Forelimb muscle (tissue), 1 donor: ENCODE results near the gene KIDINS220. TPM values are rescaled to one million over a fixed set of nuclear protein-coding genes. Genes with fewer than 3 reads are reported as not detected.

Source experiments
- DNase-seq: peaks from one replicate; pipeline ENCODE4 v3.0.0-alpha.2; 2013; ENCODE audit warnings: low read depth
- polyA plus RNA-seq: library from polyadenylated mRNA; unstranded; fragments of 120-200 nt; gene quantifications from one replicate; pipeline ENCODE4 v1.2.1, GENCODE V29; 2013; ENCODE audit not compliant: insufficient read length

KIDINS220 gene
- polyA plus RNA-seq, 1 donor, result 63.4 TPM

- DNase-seq, result no peak
Measured at GRCh38 chr2:8805278-8806210, 31.9 kb downstream of the KIDINS220 start.

DNA sequence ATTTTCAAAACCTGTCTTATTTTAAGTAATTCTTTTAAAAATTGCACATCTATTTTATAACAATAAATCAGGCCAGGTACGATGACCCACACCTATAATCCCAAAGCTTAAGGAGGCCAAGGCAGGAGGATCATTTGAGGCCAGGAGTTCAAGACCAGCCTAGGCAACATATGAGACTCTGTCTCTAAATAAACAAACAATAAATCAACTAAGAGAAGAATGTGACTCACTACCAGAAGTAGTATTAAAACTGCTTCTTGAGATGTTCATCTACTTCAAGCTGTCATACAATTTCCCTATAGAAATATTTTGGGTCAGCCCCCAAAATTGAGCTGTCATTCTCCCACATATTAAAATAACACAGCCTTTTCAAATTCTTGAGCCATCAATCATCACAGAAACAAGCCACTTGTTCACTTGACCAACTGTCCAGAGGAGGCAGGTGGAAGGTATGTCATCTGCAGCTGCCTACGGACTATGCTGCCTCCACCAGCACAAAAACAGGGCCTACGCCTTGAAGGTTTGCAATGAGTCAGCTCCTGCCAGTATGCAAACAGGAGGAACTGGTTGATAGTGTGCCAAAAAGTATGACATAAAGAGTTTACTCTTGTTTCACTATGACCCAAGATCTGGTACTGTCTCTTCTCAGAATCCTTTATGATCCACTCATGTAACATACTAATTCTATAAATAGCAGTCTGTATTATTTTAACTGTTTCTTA, 33.6 kb downstream of the KIDINS220 start:
- DNase-seq, result no peak

DNA sequence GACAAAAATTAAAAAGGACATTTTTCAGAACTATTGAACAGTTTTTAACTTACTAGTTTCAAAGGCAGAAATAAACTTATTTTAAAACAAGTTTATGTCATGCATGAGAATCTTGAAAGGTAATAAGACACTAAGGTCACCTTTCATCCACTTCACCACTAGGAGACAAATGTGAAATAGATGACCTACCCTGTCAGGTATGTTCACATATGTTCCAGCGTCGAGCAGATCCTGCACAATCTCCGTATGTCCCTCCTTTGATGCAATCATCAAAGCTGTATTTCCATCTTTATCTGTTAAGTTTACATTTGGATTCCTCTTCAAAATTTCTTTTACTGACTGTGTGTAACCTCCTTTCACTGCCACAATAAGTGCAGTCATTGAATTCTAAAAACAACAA, 34.7 kb downstream of the KIDINS220 start:
- DNase-seq, result no peak

DNA sequence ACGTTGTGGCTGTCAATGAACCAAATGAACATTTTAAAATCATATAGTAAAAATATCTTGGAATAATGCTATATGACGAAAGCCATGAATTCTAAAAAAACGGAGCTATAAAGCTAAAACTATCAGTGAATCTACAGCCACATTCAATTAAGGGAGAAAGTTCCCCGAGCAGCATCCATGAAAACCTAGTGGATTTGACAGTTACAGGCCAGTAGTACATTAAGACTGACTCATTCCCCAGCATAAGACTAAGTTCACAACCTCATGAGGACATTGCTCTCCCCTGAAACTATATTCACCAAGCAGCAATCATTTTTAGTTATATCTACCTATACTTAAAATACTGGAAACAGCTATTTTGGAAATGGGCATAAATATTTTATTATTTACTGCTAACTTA, 36.6 kb downstream of the KIDINS220 start:
- DNase-seq, result no peak

- DNase-seq, result no peak
Measured at GRCh38 chr2:8800218-8800617, 37.2 kb downstream of the KIDINS220 start.

DNA sequence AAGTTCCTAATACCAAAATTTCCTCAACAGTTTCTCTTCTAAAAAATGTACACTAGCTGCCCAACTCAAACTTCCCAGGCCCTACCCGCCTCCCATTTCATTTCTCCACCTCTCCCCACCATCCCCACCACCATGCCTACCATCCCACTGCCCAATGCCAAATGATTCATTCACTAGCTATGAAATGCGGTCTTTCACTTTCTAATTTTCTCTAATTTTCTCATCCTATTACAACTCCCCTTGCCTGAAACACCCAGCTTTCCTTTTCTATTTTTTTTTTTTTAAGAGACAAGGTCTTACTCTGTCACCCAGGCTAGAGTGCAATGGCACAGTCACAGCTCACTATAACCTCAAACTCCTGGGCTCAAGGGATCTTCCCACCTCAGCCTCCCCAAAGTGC, 38.4 kb downstream of the KIDINS220 start:
- no peak for DNase-seq

DNA sequence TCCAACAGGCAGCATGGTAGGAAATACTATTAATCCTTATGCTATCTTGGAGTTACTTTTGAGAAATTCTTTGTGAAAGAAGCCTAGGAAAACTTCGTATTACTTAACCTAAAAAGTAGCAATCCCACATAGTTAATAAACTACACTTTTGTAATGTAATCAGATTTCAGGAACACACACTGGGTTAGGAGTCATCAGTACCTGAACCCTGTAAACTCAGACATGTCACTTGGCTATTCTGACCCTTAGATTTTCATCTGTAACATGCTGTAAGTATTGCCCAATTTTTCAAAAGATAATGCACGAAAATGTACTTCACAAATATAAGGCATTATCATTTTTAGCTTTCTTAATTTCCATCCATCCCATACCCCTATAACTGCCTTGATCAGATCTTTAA, 39.0 kb downstream of the KIDINS220 start:
- no peak for DNase-seq

GRCh38 chr2:8797682-8798081, 39.7 kb downstream of the KIDINS220 start:
- DNase-seq, result no peak

- DNase-seq, result no peak
Measured at GRCh38 chr2:8796878-8797550, 40.4 kb downstream of the KIDINS220 start.

GRCh38 chr2:8796315-8796848, 41.0 kb downstream of the KIDINS220 start:
- DNase-seq, result no peak

- DNase-seq, result no peak
Measured at GRCh38 chr2:8794923-8795825, 42.2 kb downstream of the KIDINS220 start.

- DNase-seq, result no peak
Measured at GRCh38 chr2:8790739-8791162, 46.7 kb downstream of the KIDINS220 start.

DNA sequence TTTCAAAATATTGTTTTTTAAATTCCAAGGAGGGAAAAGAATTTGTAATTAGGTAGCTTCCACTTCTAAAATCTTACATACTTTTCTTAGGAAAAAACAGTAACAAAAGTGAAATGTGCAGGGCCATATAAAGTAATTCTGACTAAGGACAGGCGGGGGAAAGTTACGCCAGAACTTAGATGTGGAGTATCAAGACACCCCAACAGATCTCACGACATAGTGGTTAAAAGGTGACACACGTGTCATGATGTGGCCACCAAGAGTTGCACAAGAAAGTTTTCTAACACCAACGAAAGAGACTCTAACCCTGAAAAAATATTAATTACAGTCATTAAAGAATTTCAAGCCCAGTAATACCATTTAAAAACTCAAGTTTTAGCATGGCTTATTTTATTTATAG, 51.0 kb downstream of the KIDINS220 start:
- no peak for DNase-seq

DNA sequence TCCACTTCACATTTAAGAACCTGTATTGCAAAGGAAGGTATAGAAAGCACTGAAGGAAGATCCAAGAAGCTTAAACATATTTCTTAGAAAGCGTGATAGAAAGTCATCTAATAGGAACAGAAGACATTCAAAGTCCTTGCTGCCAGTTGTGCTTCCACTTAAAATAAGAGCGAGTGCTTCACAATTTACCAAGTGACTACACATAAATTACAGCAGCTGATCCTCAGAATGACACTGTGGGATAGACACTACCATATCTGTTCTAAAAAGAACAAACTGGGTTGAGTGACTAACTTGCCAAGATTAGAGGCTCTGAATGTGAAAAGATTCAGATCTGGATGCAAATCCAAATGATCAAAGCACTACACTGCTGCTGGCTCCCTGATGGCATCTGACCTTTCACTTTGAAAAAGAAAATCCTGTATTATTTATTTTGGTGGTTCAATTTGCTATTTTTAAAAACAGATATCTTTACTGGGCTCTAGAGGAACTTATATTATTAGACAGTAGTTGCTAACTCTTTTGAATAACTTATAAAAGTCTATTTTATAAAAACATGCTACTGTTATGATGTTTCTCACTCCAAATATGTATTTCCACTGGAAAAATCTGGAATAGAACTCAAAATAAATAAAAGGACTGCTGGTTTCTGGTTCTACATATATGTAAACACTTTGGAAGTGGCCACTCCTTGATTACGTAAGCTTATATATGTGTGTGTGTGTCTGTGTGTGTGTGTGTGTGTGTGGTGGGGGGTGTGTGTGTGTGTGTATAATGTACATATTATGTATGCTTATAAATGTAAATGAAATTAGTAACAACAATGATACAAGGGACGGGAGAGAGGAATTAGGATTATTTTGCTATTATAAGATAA, 57.4 kb downstream of the KIDINS220 start:
- DNase-seq, result no peak

DNA sequence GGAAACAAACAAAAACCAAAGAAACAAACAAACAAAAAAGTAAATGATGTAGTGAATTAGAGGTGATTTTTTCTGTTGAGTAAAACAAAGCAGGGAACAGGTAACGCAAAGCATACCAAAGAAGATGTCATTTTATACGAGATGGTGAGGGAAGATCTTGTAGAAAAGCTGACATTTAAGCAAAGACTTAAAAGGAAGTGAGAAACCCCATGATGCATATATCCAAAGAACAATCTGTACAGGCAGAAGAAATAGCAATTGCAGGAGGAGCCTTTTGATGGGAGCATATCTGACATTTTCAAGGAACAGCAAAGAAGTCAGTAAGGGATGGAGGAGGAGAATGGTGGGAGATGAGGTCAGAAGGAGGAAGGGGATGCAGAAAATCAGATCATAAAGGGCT, 63.0 kb downstream of the KIDINS220 start:
- no peak for DNase-seq

DNA sequence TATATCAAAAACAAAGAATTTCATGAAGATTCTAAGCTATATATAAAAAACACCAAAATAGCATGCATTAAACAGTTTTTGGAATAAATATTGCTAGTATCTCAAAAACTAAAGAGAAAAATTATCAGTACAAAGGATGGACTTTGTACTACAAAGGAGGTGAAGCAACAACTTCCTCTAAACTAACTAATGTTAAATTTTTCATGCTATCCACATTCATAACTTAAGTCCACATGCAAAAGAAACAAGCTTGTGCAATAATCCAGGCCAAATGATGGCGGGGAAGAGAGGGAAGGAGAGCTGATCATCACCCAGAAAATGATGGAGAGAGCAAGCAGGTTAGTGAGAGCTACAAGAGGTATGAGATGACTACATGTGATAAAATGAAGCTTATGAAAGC, 70.1 kb downstream of the KIDINS220 start:
- no peak for DNase-seq

DNA sequence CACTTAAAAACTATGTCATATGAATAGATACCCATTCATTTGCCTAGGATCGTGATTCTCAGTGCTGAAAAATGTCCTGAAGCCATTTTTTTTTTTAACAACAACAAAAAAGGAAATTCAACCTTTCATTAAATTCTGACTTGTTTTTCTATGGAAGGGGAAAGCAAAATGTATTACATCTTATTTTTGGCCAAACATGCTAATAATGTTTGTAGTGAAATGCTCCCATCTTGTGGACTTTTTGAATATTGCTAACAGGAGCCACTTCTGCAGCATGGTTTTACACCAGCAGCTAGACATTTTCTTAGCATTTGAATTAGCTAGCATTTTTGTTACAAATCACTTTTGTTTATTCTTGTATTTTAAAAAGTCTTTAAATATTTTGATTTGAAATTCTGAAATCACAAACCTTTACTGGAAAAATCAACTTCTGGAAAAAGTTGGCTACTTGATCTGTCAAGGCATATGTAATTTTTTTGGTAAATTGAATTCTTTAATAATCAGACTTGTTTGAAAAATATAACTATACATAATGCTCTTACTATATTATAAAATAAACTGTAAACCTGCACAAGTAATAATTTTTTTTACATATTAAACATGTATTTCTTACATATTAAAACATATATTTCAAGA, 75.8 kb downstream of the KIDINS220 start:
- peak; percentile 29 for DNase-seq

DNA sequence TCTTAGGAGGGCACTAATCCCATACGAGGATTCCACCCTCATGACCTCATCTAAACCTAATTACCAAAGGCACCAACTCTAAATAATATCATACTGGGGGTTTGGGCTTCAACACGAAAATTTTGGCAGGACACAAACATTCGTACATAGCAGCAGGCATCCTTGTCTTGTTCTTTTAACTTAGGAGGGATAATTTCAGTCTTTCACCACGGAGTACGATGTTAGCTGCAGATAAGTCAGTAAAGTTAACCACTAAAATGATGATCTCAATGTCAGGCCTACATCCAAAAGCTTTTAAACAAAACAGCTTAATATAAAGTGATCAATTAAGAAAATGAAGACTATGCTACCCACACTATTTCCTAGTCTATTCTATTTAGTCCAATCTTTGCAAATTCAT, 80.7 kb downstream of the KIDINS220 start:
- no peak for DNase-seq

GRCh38 chr2:8756230-8756629, 81.2 kb downstream of the KIDINS220 start:
- DNase-seq, result no peak
